Keratinocyte (primary cell): Measurements from ENCODE around the gene ATG9B. TPM values are rescaled to one million over a fixed set of nuclear protein-coding genes. Genes with fewer than 3 reads are reported as not detected.

ENCODE experiments used
- DNase-seq: peaks from one replicate; pipeline ENCODE4 v3.0.0-alpha.2; 2011; ENCODE audit warnings: low read depth, missing footprints, low spot score
- FAIRE-seq: peaks from 2 replicates; lab custom pipeline; 2011; peaks lifted over from hg19 to GRCh38; lab: Jason Lieb, UNC
- H2AFZ ChIP-seq: 2 replicates; pipeline ENCODE4 v1.6.0; 2012; ENCODE audit warnings: low read length, control low read depth, inconsistent platforms; ENCODE audit not compliant: control insufficient read depth
- H3K27ac ChIP-seq: 2 replicates; pipeline ENCODE4 v1.5.1; 2011; ENCODE audit warnings: low read length; ENCODE audit not compliant: control insufficient read depth, insufficient read depth
- H3K27me3 ChIP-seq: 3 replicates; pipeline ENCODE4 v1.6.0; 2011; ENCODE audit warnings: low read length; ENCODE audit not compliant: control insufficient read depth, insufficient read depth; ENCODE audit errors: extremely low read depth
- H3K36me3 ChIP-seq, 2 experiments: 2 replicates in 1 of 2; 3 replicates in 1 of 2; pipeline ENCODE4 v1.5.1; 2011; ENCODE audit warnings: low read length in 2 of 2, mild to moderate bottlenecking in 1 of 2; ENCODE audit not compliant: control insufficient read depth in 2 of 2, insufficient read depth in 2 of 2; ENCODE audit errors: extremely low read depth in 1 of 2
- H3K4me1 ChIP-seq: 3 replicates; pipeline ENCODE4 v1.5.1; 2011; ENCODE audit warnings: low read length; ENCODE audit not compliant: control insufficient read depth, insufficient read depth; ENCODE audit errors: extremely low read depth
- H3K4me2 ChIP-seq: 3 replicates; pipeline ENCODE4 v1.6.0; 2011; ENCODE audit warnings: low read depth, low read length; ENCODE audit not compliant: control insufficient read depth, insufficient read depth; ENCODE audit errors: extremely low read depth
- H3K4me3 ChIP-seq, 3 experiments: fragments of 200-600 bp in 1 of 3; sonication (generic) in 1 of 3; 2 replicates in 2 of 3; 3 replicates in 1 of 3; pipeline ENCODE4 v1.5.1; 2011 to 2016; ENCODE audit warnings: low read length in 3 of 3, mild to moderate bottlenecking in 3 of 3, control low read depth in 2 of 3, inconsistent platforms in 1 of 3, low read depth in 1 of 3, mixed read lengths in 1 of 3, mixed run types in 1 of 3, moderate library complexity in 1 of 3; ENCODE audit not compliant: control insufficient read depth in 2 of 3, insufficient read depth in 2 of 3; ENCODE audit errors: extremely low read depth in 1 of 3
- H3K79me2 ChIP-seq: 2 replicates; pipeline ENCODE4 v1.6.0; 2012; ENCODE audit warnings: low read length; ENCODE audit not compliant: control insufficient read depth, insufficient read depth
- H3K9ac ChIP-seq: 3 replicates; pipeline ENCODE4 v1.6.0; 2011; ENCODE audit warnings: low read length; ENCODE audit not compliant: control insufficient read depth, insufficient read depth; ENCODE audit errors: extremely low read depth
- H3K9me1 ChIP-seq: 3 replicates; pipeline ENCODE4 v1.6.0; 2011; ENCODE audit warnings: low read length; ENCODE audit not compliant: control insufficient read depth, insufficient read depth; ENCODE audit errors: extremely low read depth
- H3K9me3 ChIP-seq: 2 replicates; pipeline ENCODE4 v1.5.1; 2012; ENCODE audit warnings: low read depth, low read length; ENCODE audit not compliant: control insufficient read depth
- H4K20me1 ChIP-seq: 3 replicates; pipeline ENCODE4 v1.6.0; 2011; ENCODE audit warnings: low read length; ENCODE audit not compliant: control insufficient read depth, insufficient read depth; ENCODE audit errors: extremely low read depth
- EZH2 ChIP-seq: IDR thresholded peaks from one replicate; pipeline ENCODE4 v1.6.1; 2012; ENCODE audit warnings: inconsistent platforms, mild to moderate bottlenecking, low read length, moderate library complexity
- dilution Hi-C: fragments of 300-500 bp; cut with MboI; formaldehyde crosslinking; loops from one replicate; pipeline ENCODE4 v1.7.0; 2020; ENCODE audit warnings: low sequenced_read_pairs; ENCODE audit not compliant: extremely low pct_ligation_motif_present
- polyA plus RNA-seq, 5 experiments: library from polyadenylated mRNA; depleted of rRNA in 3 of 5; stranded (reverse) in 3 of 5; stranded (forward) in 1 of 5; unstranded in 1 of 5; fragments of >200 nt; gene quantifications; 1 replicate in 1 of 5; 2 replicates in 3 of 5; 3 replicates in 1 of 5; pipeline versions ENCODE4 v1.2.1 to v1.2.3, GENCODE V29; 2011 to 2012; ENCODE audit warnings: missing spikeins in 2 of 5, low read depth in 1 of 5, low replicate concordance in 1 of 5
- TF ChIP-seq, protein P1 (sequence below), 3 experiments: IDR thresholded peaks in 1 of 3; conservative IDR thresholded peaks in 1 of 3; optimal IDR thresholded peaks in 1 of 3; 2 replicates in 2 of 3; 3 replicates in 1 of 3; pipeline versions ENCODE3 to v1.5.1; 2011; ENCODE audit warnings: low read length in 3 of 3, mild to moderate bottlenecking in 3 of 3, moderate library complexity in 2 of 3, control low read depth in 1 of 3, inconsistent platforms in 1 of 3; ENCODE audit not compliant: insufficient read depth in 2 of 3; ENCODE audit errors: extremely low read depth in 1 of 3

The ATG9B gene
- polyA plus RNA-seq, 1 donor (not counting 4 experiments of a cell fraction or from before 2014, with no cell fraction given): 0.12 TPM

DNA sequence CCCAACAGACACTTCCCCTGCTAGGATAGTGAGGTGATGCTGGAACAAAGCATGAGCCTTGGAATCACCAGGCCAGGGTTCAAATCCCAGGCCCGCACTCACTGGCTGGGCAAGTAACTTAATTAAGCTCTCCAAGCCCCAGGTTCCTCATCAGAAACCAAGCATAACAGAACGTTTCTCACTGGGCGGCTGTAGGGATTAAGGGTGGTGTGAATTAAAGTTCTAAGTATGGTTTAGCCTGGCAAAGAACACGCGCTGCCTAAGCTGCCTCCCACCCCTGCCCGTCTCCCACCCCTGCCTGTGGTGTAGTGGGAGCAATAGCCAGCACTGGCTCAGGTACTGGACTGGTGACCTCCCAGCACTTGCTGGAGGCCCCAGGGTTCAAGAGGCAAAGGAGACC is 40.7 kb upstream of the ATG9B start:
- peaks cover 3% of the 10 kb centered on the region for H4K20me1 ChIP-seq

DNA sequence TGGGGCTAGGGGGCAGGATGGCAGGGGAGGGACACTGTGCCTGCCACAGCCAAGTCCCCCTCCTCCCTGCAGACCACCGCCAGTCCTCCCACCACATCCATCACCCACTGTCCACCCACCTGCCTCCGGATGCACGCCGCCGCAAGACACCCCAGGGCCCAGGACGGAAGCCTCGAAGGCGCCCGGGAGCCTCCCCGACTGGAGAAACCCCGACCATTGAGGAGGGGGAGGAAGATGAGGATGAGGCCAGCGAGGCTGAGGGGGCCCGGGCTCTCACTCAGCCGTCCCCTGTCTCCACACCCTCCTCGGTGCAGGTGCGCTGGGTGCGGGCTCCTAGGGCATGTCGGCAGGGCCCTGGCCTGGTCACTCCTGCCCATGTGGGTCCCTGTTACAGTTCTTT is 40.2 kb upstream of the ATG9B start:
- Histone ChIP-seq H3K27me3 (no peaks in the 10 kb centered on the region), H3K9me3 (no peaks in the 10 kb centered on the region), H2AFZ (no peak overlapping the region), H3K4me3 (no peak overlapping the region), H3K27ac (no peak overlapping the region), H3K9ac (no peak overlapping the region), H4K20me1 (peaks cover 3% of the 10 kb centered on the region), H3K4me2 (no peak overlapping the region), H3K9me1 (peaks cover 4% of the 10 kb centered on the region), H3K36me3 (peaks cover 26 to 27% of the 10 kb centered on the region in 2 experiments), H3K4me1 (peaks cover 22% of the 10 kb centered on the region), H3K79me2 (peaks cover 35% of the 10 kb centered on the region)
- DNase-seq (no peak), FAIRE-seq (no peak)
- dilution Hi-C loops: no loop called here
- TF ChIP-seq EZH2: no peak
- TF ChIP-seq, protein P1, sequence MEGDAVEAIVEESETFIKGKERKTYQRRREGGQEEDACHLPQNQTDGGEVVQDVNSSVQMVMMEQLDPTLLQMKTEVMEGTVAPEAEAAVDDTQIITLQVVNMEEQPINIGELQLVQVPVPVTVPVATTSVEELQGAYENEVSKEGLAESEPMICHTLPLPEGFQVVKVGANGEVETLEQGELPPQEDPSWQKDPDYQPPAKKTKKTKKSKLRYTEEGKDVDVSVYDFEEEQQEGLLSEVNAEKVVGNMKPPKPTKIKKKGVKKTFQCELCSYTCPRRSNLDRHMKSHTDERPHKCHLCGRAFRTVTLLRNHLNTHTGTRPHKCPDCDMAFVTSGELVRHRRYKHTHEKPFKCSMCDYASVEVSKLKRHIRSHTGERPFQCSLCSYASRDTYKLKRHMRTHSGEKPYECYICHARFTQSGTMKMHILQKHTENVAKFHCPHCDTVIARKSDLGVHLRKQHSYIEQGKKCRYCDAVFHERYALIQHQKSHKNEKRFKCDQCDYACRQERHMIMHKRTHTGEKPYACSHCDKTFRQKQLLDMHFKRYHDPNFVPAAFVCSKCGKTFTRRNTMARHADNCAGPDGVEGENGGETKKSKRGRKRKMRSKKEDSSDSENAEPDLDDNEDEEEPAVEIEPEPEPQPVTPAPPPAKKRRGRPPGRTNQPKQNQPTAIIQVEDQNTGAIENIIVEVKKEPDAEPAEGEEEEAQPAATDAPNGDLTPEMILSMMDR (optimal IDR thresholded peaks at IDR 0.05 in 1 of 3, IDR thresholded peaks at IDR 0.05 in 1 of 3, conservative IDR thresholded peaks at IDR 0.05 in 1 of 3; ENCODE audit: extremely low read depth in 1 of 3, insufficient read depth in 2 of 3, low read length in 3 of 3): no peak

More for the DNA sequence above, 40.7 kb upstream of the ATG9B start:
- peaks cover 31% of the 10 kb centered on the region for H3K79me2 ChIP-seq
- TF ChIP-seq EZH2: no peak
- TF ChIP-seq, protein P1 (optimal IDR thresholded peaks at IDR 0.05 in 1 of 3, IDR thresholded peaks at IDR 0.05 in 1 of 3, conservative IDR thresholded peaks at IDR 0.05 in 1 of 3; ENCODE audit: extremely low read depth in 1 of 3, insufficient read depth in 2 of 3, low read length in 3 of 3): no peak
- no peak overlapping the region for H3K9ac ChIP-seq
- no peaks in the 10 kb centered on the region for H3K9me3 ChIP-seq
- peaks cover 4% of the 10 kb centered on the region for H3K9me1 ChIP-seq
- H3K4me2 ChIP-seq: no peak overlapping the region
- no peak overlapping the region for H2AFZ ChIP-seq
- DNase-seq (no peak), FAIRE-seq (no peak)
- dilution Hi-C loops: no loop called here
- H3K27me3 ChIP-seq: no peaks in the 10 kb centered on the region
- H3K4me1 ChIP-seq: peaks cover 22% of the 10 kb centered on the region
- peaks cover 31 to 32% of the 10 kb centered on the region in 2 experiments for H3K36me3 ChIP-seq
- H3K4me3 ChIP-seq: no peak overlapping the region
- H3K27ac ChIP-seq: no peak overlapping the region
